Activated CD8-positive, alpha-beta T cell treated with anti-CD3 and anti-CD28 coated beads for 36 hours (primary cell): Measurements from ENCODE around the gene IGF2R. TPM values are rescaled to one million over a fixed set of nuclear protein-coding genes. Genes with fewer than 3 reads are reported as not detected.

Experiments
- ATAC-seq: fragments of 200-7000 bp; cut with Tn5 transposase; one replicate; pipeline ENCODE4 v1.10.0; 2021; ENCODE audit warnings: mild to moderate bottlenecking, moderate library complexity
- CTCF ChIA-PET: fragments of 350-600 bp; sonication (Branson Sonifier 250); formaldehyde crosslinking; loops from one replicate; lab custom pipeline; 2021; ENCODE audit warnings: antibody characterized with exemption; lab: Charles Lee
- POLR2A ChIA-PET: fragments of 350-600 bp; sonication (Branson Sonifier 250); formaldehyde crosslinking; loops from one replicate; lab custom pipeline; 2021; ENCODE audit warnings: antibody characterized with exemption; lab: Charles Lee
- DNase-seq: peaks from one replicate; pipeline ENCODE4 v3.0.0-alpha.2; 2020
- H3K27ac Mint-ChIP-seq: one replicate; pipeline ENCODE4 v1.8.0; 2021; ENCODE audit warnings: mild to moderate bottlenecking, mixed read lengths
- H3K27me3 Mint-ChIP-seq: one replicate; pipeline ENCODE4 v1.8.0; 2021; ENCODE audit warnings: mixed read lengths
- H3K36me3 Mint-ChIP-seq: one replicate; pipeline ENCODE4 v1.8.0; 2021; ENCODE audit warnings: low read depth, mixed read lengths
- H3K4me1 Mint-ChIP-seq: one replicate; pipeline ENCODE4 v1.8.0; 2021; ENCODE audit warnings: low read depth, mixed read lengths
- H3K4me3 Mint-ChIP-seq: one replicate; pipeline ENCODE4 v1.8.0; 2021; ENCODE audit warnings: mild to moderate bottlenecking, moderate library complexity, mixed read lengths
- H3K9me3 Mint-ChIP-seq: one replicate; pipeline ENCODE4 v1.8.0; 2021; ENCODE audit warnings: mixed read lengths
- CTCF ChIP-seq: fragments of 200-600 bp; IDR thresholded peaks from one replicate; pipeline ENCODE4 v1.8.0; 2022; ENCODE audit warnings: antibody characterized with exemption, mild to moderate bottlenecking
- intact Hi-C: fragments of 100-400 bp; cut with micrococcal nuclease; formaldehyde crosslinking; loops from one replicate; pipeline ENCODE4 v1.10.0; 2022
- total RNA-seq, 2 experiments: library from RNA; stranded (reverse); gene quantifications; one replicate each; pipeline ENCODE4 v1.2.3, GENCODE V29; 2021

Gene IGF2R
- total RNA-seq, 2 experiments from 2014 or later = 81.7 to 82.4 TPM

- intact Hi-C loops = no loop called here
- no peak for ATAC-seq
- Mint-ChIP-seq H3K4me3 (no peak overlapping the region), H3K27ac (no peak overlapping the region), H3K4me1 (no peaks in the 10 kb centered on the region), H3K9me3 (no peaks in the 10 kb centered on the region), H3K27me3 (no peaks in the 10 kb centered on the region), H3K36me3 (peaks cover 64% of the 10 kb centered on the region)
- CTCF ChIA-PET = no interaction called here
- no peak for TF ChIP-seq CTCF
- DNase-seq = no peak
- POLR2A ChIA-PET = no interaction called here
These were observed 74.9 kb downstream of the IGF2R start for GRCh38 chr6:160043784-160044183.

- H3K27ac Mint-ChIP-seq = no peak overlapping the region
These were observed 75.8 kb downstream of the IGF2R start for GRCh38 chr6:160044687-160045086.

GRCh38 chr6:160048471-160048870, 79.6 kb downstream of the IGF2R start:
- H3K36me3 Mint-ChIP-seq = peaks cover 78% of the 10 kb centered on the region
- intact Hi-C loops = no loop called here
- H3K27me3 Mint-ChIP-seq = no peaks in the 10 kb centered on the region
- DNase-seq (no peak), ATAC-seq (no peak)
- ChIA-PET CTCF (no interaction called here), POLR2A (no interaction called here)
- no peak for TF ChIP-seq CTCF
- no peak overlapping the region for H3K27ac Mint-ChIP-seq
- H3K4me3 Mint-ChIP-seq = no peak overlapping the region
- no peaks in the 10 kb centered on the region for H3K9me3 Mint-ChIP-seq
- H3K4me1 Mint-ChIP-seq = peaks cover 16% of the 10 kb centered on the region

More at GRCh38 chr6:160044687-160045086, 75.8 kb downstream of the IGF2R start:
- Mint-ChIP-seq H3K27me3 (no peaks in the 10 kb centered on the region), H3K36me3 (peaks cover 70% of the 10 kb centered on the region), H3K4me1 (peaks cover under 1% of the 10 kb centered on the region), H3K9me3 (no peaks in the 10 kb centered on the region), H3K4me3 (no peak overlapping the region)
- DNase-seq (no peak), ATAC-seq (no peak)
- POLR2A ChIA-PET = no interaction called here
- CTCF ChIA-PET = no interaction called here
- TF ChIP-seq CTCF = no peak
- intact Hi-C loops = no loop called here

- Mint-ChIP-seq H3K27ac (no peak overlapping the region), H3K4me1 (peaks cover 16% of the 10 kb centered on the region), H3K27me3 (no peaks in the 10 kb centered on the region), H3K36me3 (peaks cover 72% of the 10 kb centered on the region), H3K9me3 (no peaks in the 10 kb centered on the region), H3K4me3 (no peak overlapping the region)
- no peak for DNase-seq
- no peak for ATAC-seq
- no peak for TF ChIP-seq CTCF
- intact Hi-C loops = no loop called here
- ChIA-PET POLR2A (no interaction called here), CTCF (no interaction called here)
These were observed 80.5 kb downstream of the IGF2R start for GRCh38 chr6:160049346-160049745.

- ChIA-PET CTCF (no interaction called here), POLR2A (no interaction called here)
- intact Hi-C loops = no loop called here
- ATAC-seq = no peak
- no peaks in the 10 kb centered on the region for H3K27me3 Mint-ChIP-seq
- H3K4me1 Mint-ChIP-seq = peaks cover 16% of the 10 kb centered on the region
- H3K36me3 Mint-ChIP-seq = peaks cover 74% of the 10 kb centered on the region
- H3K4me3 Mint-ChIP-seq = no peak overlapping the region
- no peak overlapping the region for H3K27ac Mint-ChIP-seq
- no peaks in the 10 kb centered on the region for H3K9me3 Mint-ChIP-seq
- no peak for DNase-seq
- TF ChIP-seq CTCF = no peak
These were observed 81.1 kb downstream of the IGF2R start for GRCh38 chr6:160050022-160050421.
